Dermis microvascular lymphatic vessel endothelial cell (primary cell): ENCODE data around the gene METTL21A. TPM values are rescaled to one million over a fixed set of nuclear protein-coding genes. Genes with fewer than 3 reads are reported as not detected.
"Not testable (repeated sequence)": the region's sequence is repeated elsewhere in the genome, so short reads cannot be mapped to it uniquely, and the experiment has no call there.

Experiments used
- DNase-seq, 2 donors: peaks; one replicate each; pipeline versions ENCODE4 v3.0.0 to v3.0.0-alpha.2; 2010; ENCODE audit warnings: low read depth in 2 of 2
- total RNA-seq: library from RNA; depleted of rRNA; stranded (reverse); fragments of >200 nt; gene quantifications from 2 replicates; pipeline ENCODE4 v1.2.1, GENCODE V29; 2014

METTL21A gene
- total RNA-seq = 17.4 and 17.6 TPM in 2 replicates

GRCh38 chr2:207625014-207625907 is at the start of gene METTL21A:
Gene METTL21A, minus strand, starts transcription at chr2:207625394. Its CDS starts 1,019 bp downstream, at chr2:207624375.
- peak; percentile 62 to 92 for DNase-seq

GRCh38 chr2:207674826-207675225 is 49.6 kb upstream of the METTL21A start:
- no peak for DNase-seq

GRCh38 chr2:207674266-207674774 is 49.1 kb upstream of the METTL21A start:
- no peak for DNase-seq

- DNase-seq = no peak
These were observed 48.2 kb upstream of the METTL21A start for GRCh38 chr2:207673431-207673830.

- no peak for DNase-seq
These were observed 45.7 kb upstream of the METTL21A start for GRCh38 chr2:207670887-207671286.

GRCh38 chr2:207663870-207664545 is 38.8 kb upstream of the METTL21A start:
- no peak for DNase-seq

GRCh38 chr2:207662203-207662602 is 37.0 kb upstream of the METTL21A start:
- DNase-seq = no peak

GRCh38 chr2:207660994-207661393 is 35.8 kb upstream of the METTL21A start:
- no peak for DNase-seq

- no peak for DNase-seq
These were observed 33.0 kb upstream of the METTL21A start for GRCh38 chr2:207658156-207658555.

GRCh38 chr2:207655000-207655399 is 29.8 kb upstream of the METTL21A start:
- DNase-seq = no peak

GRCh38 chr2:207646582-207646981 is 21.4 kb upstream of the METTL21A start:
- not testable (repeated sequence) for DNase-seq

GRCh38 chr2:207643892-207644291 is 18.7 kb upstream of the METTL21A start:
- no peak for DNase-seq

- no peak for DNase-seq
These were observed 15.5 kb upstream of the METTL21A start for GRCh38 chr2:207640661-207641060.

GRCh38 chr2:207640160-207640559 is 15.0 kb upstream of the METTL21A start:
- no peak for DNase-seq

GRCh38 chr2:207639288-207639687 is 14.1 kb upstream of the METTL21A start:
- DNase-seq = not testable (repeated sequence)

- DNase-seq = no peak
These were observed 10.4 kb upstream of the METTL21A start for GRCh38 chr2:207635468-207636200.

- no peak for DNase-seq
These were observed 8.5 kb upstream of the METTL21A start for GRCh38 chr2:207633686-207634085.

- DNase-seq = no peak
These were observed 7.6 kb upstream of the METTL21A start for GRCh38 chr2:207632575-207633493.

GRCh38 chr2:207630491-207630890 is 5.3 kb upstream of the METTL21A start:
- DNase-seq = no peak

GRCh38 chr2:207629553-207629952 is 4.4 kb upstream of the METTL21A start:
- no peak for DNase-seq
